Adrenal gland (tissue), 12 donors: ENCODE data around the gene TBXA2R. TPM values are rescaled to one million over a fixed set of nuclear protein-coding genes. Genes with fewer than 3 reads are reported as not detected.
A peak's percentile ranks its signal among the peaks of the same experiment; 100 is the strongest.

ENCODE experiments used
- DNase-seq, 7 donors: peaks; one replicate each; pipeline ENCODE4 v3.0.0-alpha.2; 2019 to 2020
- H3K27ac ChIP-seq, 5 donors: fragments of 200-600 bp; sonication (generic) in 4 of 5; 1 replicate in 3 of 5; 2 replicates in 2 of 5; pipeline versions ENCODE4 v1.5.1 to v1.8.0; 2016 to 2020; ENCODE audit warnings: mild to moderate bottlenecking in 1 of 5
- H3K27me3 ChIP-seq: fragments of 200-600 bp; 2 replicates; pipeline ENCODE4 v1.8.0; 2021
- H3K36me3 ChIP-seq, 2 donors: fragments of 200-600 bp; replicated peaks in 1 of 2; 1 replicate in 1 of 2; 2 replicates in 1 of 2; pipeline versions ENCODE4 v1.5.1 to v1.8.0; 2018 to 2022
- H3K4me1 ChIP-seq, 2 donors: fragments of 200-600 bp; replicated peaks in 1 of 2; 1 replicate in 1 of 2; 2 replicates in 1 of 2; pipeline versions ENCODE4 v1.5.1 to v1.8.0; 2018 to 2021
- H3K4me3 ChIP-seq, 4 donors: fragments of 200-600 bp; sonication (generic) in 3 of 4; one replicate each; pipeline ENCODE4 v1.5.1; 2016 to 2018
- H3K9me3 ChIP-seq, 3 donors: fragments of 200-600 bp; sonication (generic) in 1 of 3; replicated peaks in 1 of 3; 1 replicate in 2 of 3; 2 replicates in 1 of 3; pipeline versions ENCODE4 v1.5.1 to v1.8.0; 2016 to 2021
- CTCF ChIP-seq, 6 experiments: fragments of 450-650 bp in 4 of 6; fragments of 200-600 bp in 2 of 6; sonication (generic) in 1 of 6; IDR thresholded peaks; 1 replicate in 5 of 6; 2 replicates in 1 of 6; pipeline versions ENCODE4 v1.5.1 to v1.8.0; 2016 to 2021; ENCODE audit warnings: antibody characterized with exemption in 6 of 6, mild to moderate bottlenecking in 2 of 6, moderate library complexity in 1 of 6
- POLR2A ChIP-seq, 2 donors: fragments of 450-650 bp; IDR thresholded peaks; one replicate each; pipeline ENCODE4 v1.6.1; 2017; ENCODE audit warnings: antibody characterized with exemption in 2 of 2, mild to moderate bottlenecking in 2 of 2, moderate library complexity in 1 of 2
- WGBS, 4 donors: extraction: QIAGEN DNeasy Blood & Tissue Kit in 2 of 4; methylation state at CpG; one replicate each; pipeline versions ENCODE4 v1.1.5 to v1.1.7; 2013 to 2017; 5-methylcytosine and 5-hydroxymethylcytosine counted together
- intact Hi-C, 2 donors: fragments of 100-400 bp; cut with DNase I; formaldehyde crosslinking; loops; one replicate each; pipeline versions ENCODE4 v1.14.1 to v1.15.0; 2022 to 2023
- polyA plus RNA-seq, 3 donors: library from polyadenylated mRNA; stranded (reverse); fragments of 200-250 nt in 2 of 3; fragments of 350-450 nt in 1 of 3; fragmentation: Illumina TruSeq in 1 of 3; extraction: RNeasy Lipid Tissue Mini Kit (QIAGEN cat#74804) in 1 of 3; gene quantifications; one replicate each; pipeline ENCODE4 v1.2.3, GENCODE V29; 2013 to 2014
- total RNA-seq, 9 donors: library from RNA; depleted of rRNA in 4 of 9; stranded (reverse); fragments of >200 nt in 4 of 9; fragments of 120-200 nt in 1 of 9; fragmentation: NEBNext Ultra II Directional in 1 of 9; extraction: Animal tissue kit (Norgen Biotek cat#: 25700) in 1 of 9; gene quantifications; one replicate each; pipeline versions ENCODE4 v1.1.0 to v1.2.4, GENCODE V29; 2013 to 2023
- donor health status: healthy with polysubstance abuse.
- donor health status: Bipolar disorder and iron deficiency.
- donor health status: DM: yes; HTN: yes; CAD: no.
- donor health status: DM: no; HTN: no; CAD: no.
- donor health status: DM: no; HTN: no; CAD: no.
- donor health status: DM: yes; HTN: yes; CAD: no.

TBXA2R gene
- total and polyA plus RNA-seq, 12 donors: 4.7 to 25.5 (median 12.4) TPM

- WGBS, 4 donors: 71 to 78% (median 73%) methylated on average over 17 to 24 of the region's 24 CpGs
These were observed 3.4 kb upstream of the TBXA2R start for GRCh38 chr19:3609779-3610719.

GRCh38 chr19:3608750-3609322 is 2.2 kb upstream of the TBXA2R start:
- Histone ChIP-seq H3K4me3 (no peak overlapping the region), H3K27me3 (no peaks in the 10 kb centered on the region), H3K4me1 (peaks cover 31 to 51% of the 10 kb centered on the region in 2 donors), H3K36me3 (peaks cover 0 to 14% of the 10 kb centered on the region in 2 donors), H3K9me3 (no peaks in the 10 kb centered on the region), H3K27ac (peak overlapping the region in 4 of 5 donors; percentile 74 to 94 (median 80))
- intact Hi-C loops: no loop called here
- 40 to 62% (median 47%) methylated on average over 8 to 21 of the region's 21 CpGs for WGBS, 4 donors
- peak in 5 of 7 donors; percentile 34 to 76 (median 59) for DNase-seq
- no peak for TF ChIP-seq POLR2A (IDR thresholded peaks at IDR 0.05)
- no peak for TF ChIP-seq CTCF (IDR thresholded peaks at IDR 0.05)

More at GRCh38 chr19:3609779-3610719, 3.4 kb upstream of the TBXA2R start:
- no peaks in the 10 kb centered on the region for H3K27me3 ChIP-seq
- peak overlapping the region in 3 of 5 donors; percentile 52 to 94 (median 78) for H3K27ac ChIP-seq
- no peak overlapping the region for H3K4me3 ChIP-seq
- TF ChIP-seq POLR2A (IDR thresholded peaks at IDR 0.05) (no peak), CTCF (IDR thresholded peaks at IDR 0.05) (no peak)
- H3K9me3 ChIP-seq: no peaks in the 10 kb centered on the region
- intact Hi-C loops: loop anchor here in 1 of 2 donors (5.0 kb wide), 1 partner anchor 63 kb away; no protein-coding TSS in a partner anchor
- peak in 3 of 7 donors; percentile 23 to 57 (median 26) for DNase-seq
- H3K4me1 ChIP-seq: peaks cover 26 to 47% of the 10 kb centered on the region in 2 donors
- peaks cover 0 to 14% of the 10 kb centered on the region in 2 donors for H3K36me3 ChIP-seq

GRCh38 chr19:3608079-3608641 is 1.5 kb upstream of the TBXA2R start:
- no peak for TF ChIP-seq CTCF (IDR thresholded peaks at IDR 0.05)
- DNase-seq: peak in 2 of 7 donors; percentile 20 to 43
- Histone ChIP-seq H3K27ac (peak overlapping the region in 4 of 5 donors; percentile 74 to 94 (median 80)), H3K36me3 (peaks cover 0 to 14% of the 10 kb centered on the region in 2 donors), H3K27me3 (no peaks in the 10 kb centered on the region), H3K9me3 (no peaks in the 10 kb centered on the region), H3K4me3 (peak overlapping the region in 1 of 4 donors; percentile 62), H3K4me1 (peaks cover 37 to 52% of the 10 kb centered on the region in 2 donors)
- intact Hi-C loops: no loop called here
- WGBS, 4 donors: 18 to 25% (median 25%) methylated on average over 3 of the region's 3 CpGs
